ENCODE data around the gene ERC1.

The ERC1 gene

GRCh38 chr12:1403417-1403816, 412.4 kb downstream of the ERC1 start:
- no peaks in the 10 kb centered on the region for H3K4me1 ChIP-seq (ENCODE audit: control insufficient read depth, low read depth, low read length)
- H3K36me3 ChIP-seq (ENCODE audit: control insufficient read depth, low read depth, low read length): no peaks in the 10 kb centered on the region
- H3K9ac ChIP-seq (ENCODE audit: low read length): no peak overlapping the region
- no peaks in the 10 kb centered on the region for H3K27me3 ChIP-seq (ENCODE audit: control insufficient read depth, insufficient read depth, low read length)
- H3K4me3 ChIP-seq (ENCODE audit: low read length): no peak overlapping the region
- H3K9me3 ChIP-seq (ENCODE audit: control insufficient read depth, low read depth, low read length): no peaks in the 10 kb centered on the region
- H3K27ac ChIP-seq (ENCODE audit: low read length): no peak overlapping the region

- Histone ChIP-seq H3K4me1 (ENCODE audit: control insufficient read depth, low read depth, low read length) (no peaks in the 10 kb centered on the region), H3K9ac (ENCODE audit: low read length) (no peak overlapping the region), H3K36me3 (ENCODE audit: control insufficient read depth, low read depth, low read length) (no peaks in the 10 kb centered on the region), H3K4me3 (ENCODE audit: low read length) (no peak overlapping the region), H3K27ac (ENCODE audit: low read length) (no peak overlapping the region), H3K9me3 (ENCODE audit: control insufficient read depth, low read depth, low read length) (no peaks in the 10 kb centered on the region), H3K27me3 (ENCODE audit: control insufficient read depth, insufficient read depth, low read length) (no peaks in the 10 kb centered on the region)
These were observed 414.6 kb downstream of the ERC1 start for GRCh38 chr12:1405619-1406018.

- Histone ChIP-seq H3K9ac (ENCODE audit: low read length) (no peak overlapping the region), H3K36me3 (ENCODE audit: control insufficient read depth, low read depth, low read length) (no peaks in the 10 kb centered on the region), H3K9me3 (ENCODE audit: control insufficient read depth, low read depth, low read length) (no peaks in the 10 kb centered on the region), H3K4me1 (ENCODE audit: control insufficient read depth, low read depth, low read length) (no peaks in the 10 kb centered on the region), H3K27ac (ENCODE audit: low read length) (no peak overlapping the region), H3K27me3 (ENCODE audit: control insufficient read depth, insufficient read depth, low read length) (no peaks in the 10 kb centered on the region), H3K4me3 (ENCODE audit: low read length) (no peak overlapping the region)
These were observed 419.8 kb downstream of the ERC1 start for GRCh38 chr12:1410794-1411193.

- H3K9me3 ChIP-seq (ENCODE audit: control insufficient read depth, low read depth, low read length): no peaks in the 10 kb centered on the region
- H3K9ac ChIP-seq (ENCODE audit: low read length): no peak overlapping the region
- H3K27ac ChIP-seq (ENCODE audit: low read length): no peak overlapping the region
- no peaks in the 10 kb centered on the region for H3K36me3 ChIP-seq (ENCODE audit: control insufficient read depth, low read depth, low read length)
- peaks cover 13% of the 10 kb centered on the region for H3K27me3 ChIP-seq (ENCODE audit: control insufficient read depth, insufficient read depth, low read length)
- H3K4me3 ChIP-seq (ENCODE audit: low read length): no peak overlapping the region
- H3K4me1 ChIP-seq (ENCODE audit: control insufficient read depth, low read depth, low read length): peaks cover 7% of the 10 kb centered on the region
These were observed 422.9 kb downstream of the ERC1 start for GRCh38 chr12:1413930-1414329.

GRCh38 chr12:1418144-1418543, 427.1 kb downstream of the ERC1 start:
- no peak overlapping the region for H3K27ac ChIP-seq (ENCODE audit: low read length)
- no peak overlapping the region for H3K9ac ChIP-seq (ENCODE audit: low read length)
- peaks cover 7% of the 10 kb centered on the region for H3K9me3 ChIP-seq (ENCODE audit: control insufficient read depth, low read depth, low read length)
- H3K36me3 ChIP-seq (ENCODE audit: control insufficient read depth, low read depth, low read length): no peaks in the 10 kb centered on the region
- no peak overlapping the region for H3K4me3 ChIP-seq (ENCODE audit: low read length)
- H3K27me3 ChIP-seq (ENCODE audit: control insufficient read depth, insufficient read depth, low read length): peaks cover 19% of the 10 kb centered on the region
- peaks cover 19% of the 10 kb centered on the region for H3K4me1 ChIP-seq (ENCODE audit: control insufficient read depth, low read depth, low read length)

- H3K9ac ChIP-seq (ENCODE audit: low read length): no peak overlapping the region
- peaks cover 22% of the 10 kb centered on the region for H3K4me1 ChIP-seq (ENCODE audit: control insufficient read depth, low read depth, low read length)
- H3K27ac ChIP-seq (ENCODE audit: low read length): peak overlapping the region; percentile 66
- H3K9me3 ChIP-seq (ENCODE audit: control insufficient read depth, low read depth, low read length): peaks cover 7% of the 10 kb centered on the region
- H3K36me3 ChIP-seq (ENCODE audit: control insufficient read depth, low read depth, low read length): no peaks in the 10 kb centered on the region
- H3K4me3 ChIP-seq (ENCODE audit: low read length): peak overlapping the region; percentile 23
- H3K27me3 ChIP-seq (ENCODE audit: control insufficient read depth, insufficient read depth, low read length): peaks cover 19% of the 10 kb centered on the region
These were observed 428.9 kb downstream of the ERC1 start for GRCh38 chr12:1419849-1420371.

GRCh38 chr12:1421091-1421846, 430.2 kb downstream of the ERC1 start:
- no peak overlapping the region for H3K4me3 ChIP-seq (ENCODE audit: low read length)
- no peaks in the 10 kb centered on the region for H3K36me3 ChIP-seq (ENCODE audit: control insufficient read depth, low read depth, low read length)
- no peak overlapping the region for H3K9ac ChIP-seq (ENCODE audit: low read length)
- H3K27ac ChIP-seq (ENCODE audit: low read length): no peak overlapping the region
- H3K9me3 ChIP-seq (ENCODE audit: control insufficient read depth, low read depth, low read length): peaks cover 7% of the 10 kb centered on the region
- peaks cover 22% of the 10 kb centered on the region for H3K4me1 ChIP-seq (ENCODE audit: control insufficient read depth, low read depth, low read length)
- peaks cover 19% of the 10 kb centered on the region for H3K27me3 ChIP-seq (ENCODE audit: control insufficient read depth, insufficient read depth, low read length)

GRCh38 chr12:1422604-1423315, 431.7 kb downstream of the ERC1 start:
- no peak overlapping the region for H3K27ac ChIP-seq (ENCODE audit: low read length)
- no peak overlapping the region for H3K4me3 ChIP-seq (ENCODE audit: low read length)
- H3K9ac ChIP-seq (ENCODE audit: low read length): no peak overlapping the region
- H3K4me1 ChIP-seq (ENCODE audit: control insufficient read depth, low read depth, low read length): peaks cover 17% of the 10 kb centered on the region
- H3K27me3 ChIP-seq (ENCODE audit: control insufficient read depth, insufficient read depth, low read length): peaks cover 18% of the 10 kb centered on the region
- no peaks in the 10 kb centered on the region for H3K36me3 ChIP-seq (ENCODE audit: control insufficient read depth, low read depth, low read length)
- peaks cover 7% of the 10 kb centered on the region for H3K9me3 ChIP-seq (ENCODE audit: control insufficient read depth, low read depth, low read length)

- no peak overlapping the region for H3K27ac ChIP-seq (ENCODE audit: low read length)
- no peak overlapping the region for H3K9ac ChIP-seq (ENCODE audit: low read length)
- H3K9me3 ChIP-seq (ENCODE audit: control insufficient read depth, low read depth, low read length): peaks cover 7% of the 10 kb centered on the region
- no peak overlapping the region for H3K4me3 ChIP-seq (ENCODE audit: low read length)
- H3K4me1 ChIP-seq (ENCODE audit: control insufficient read depth, low read depth, low read length): peaks cover 8% of the 10 kb centered on the region
- H3K36me3 ChIP-seq (ENCODE audit: control insufficient read depth, low read depth, low read length): no peaks in the 10 kb centered on the region
- H3K27me3 ChIP-seq (ENCODE audit: control insufficient read depth, insufficient read depth, low read length): no peaks in the 10 kb centered on the region
These were observed 433.8 kb downstream of the ERC1 start for GRCh38 chr12:1424674-1425395.

- Histone ChIP-seq H3K27ac (ENCODE audit: low read length) (no peak overlapping the region), H3K4me3 (ENCODE audit: low read length) (no peak overlapping the region), H3K27me3 (ENCODE audit: control insufficient read depth, insufficient read depth, low read length) (no peaks in the 10 kb centered on the region), H3K9me3 (ENCODE audit: control insufficient read depth, low read depth, low read length) (peaks cover 7% of the 10 kb centered on the region), H3K4me1 (ENCODE audit: control insufficient read depth, low read depth, low read length) (peaks cover 5% of the 10 kb centered on the region), H3K9ac (ENCODE audit: low read length) (no peak overlapping the region), H3K36me3 (ENCODE audit: control insufficient read depth, low read depth, low read length) (no peaks in the 10 kb centered on the region)
These were observed 434.3 kb downstream of the ERC1 start for GRCh38 chr12:1425396-1425729.

GRCh38 chr12:1428671-1429070, 437.6 kb downstream of the ERC1 start:
- Histone ChIP-seq H3K4me3 (ENCODE audit: low read length) (no peak overlapping the region), H3K36me3 (ENCODE audit: control insufficient read depth, low read depth, low read length) (no peaks in the 10 kb centered on the region), H3K27me3 (ENCODE audit: control insufficient read depth, insufficient read depth, low read length) (no peaks in the 10 kb centered on the region), H3K9me3 (ENCODE audit: control insufficient read depth, low read depth, low read length) (no peaks in the 10 kb centered on the region), H3K9ac (ENCODE audit: low read length) (no peak overlapping the region), H3K27ac (ENCODE audit: low read length) (no peak overlapping the region), H3K4me1 (ENCODE audit: control insufficient read depth, low read depth, low read length) (no peaks in the 10 kb centered on the region)

Data from iPS-18a (cell line).